SKM-1 treated with dmso at 0.1 percent for 144 hours (cell line): ENCODE measurements around the gene COG5.

Source experiments
- DNase-seq: peaks from one replicate; lab custom pipeline; 2025; ENCODE audit not compliant: unreplicated experiment; lab: John Stamatoyannopoulos, UW

The COG5 gene

DNA sequence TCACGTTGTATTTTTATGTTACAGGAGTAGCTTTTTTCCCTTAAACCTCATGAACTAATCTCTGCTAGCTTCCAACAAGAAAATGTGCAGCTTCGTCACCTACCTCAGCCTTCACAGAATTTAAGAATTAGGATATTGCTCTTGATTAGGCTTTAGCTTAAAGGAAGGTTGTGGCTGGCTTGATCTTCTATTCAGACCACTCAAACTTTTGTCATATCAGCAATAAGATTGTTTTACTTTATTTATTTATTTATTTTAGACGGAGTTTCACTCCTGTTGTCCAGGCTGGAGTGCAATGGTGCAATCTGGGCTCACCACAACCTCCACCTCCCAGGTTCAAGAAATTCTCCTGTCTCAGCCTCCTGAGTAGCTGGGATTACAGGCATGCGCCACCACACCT is 219.4 kb downstream of the COG5 start:
- no peak for DNase-seq

- DNase-seq: no peak
These were observed 225.6 kb downstream of the COG5 start for GRCh38 chr7:107338080-107338479.

DNA sequence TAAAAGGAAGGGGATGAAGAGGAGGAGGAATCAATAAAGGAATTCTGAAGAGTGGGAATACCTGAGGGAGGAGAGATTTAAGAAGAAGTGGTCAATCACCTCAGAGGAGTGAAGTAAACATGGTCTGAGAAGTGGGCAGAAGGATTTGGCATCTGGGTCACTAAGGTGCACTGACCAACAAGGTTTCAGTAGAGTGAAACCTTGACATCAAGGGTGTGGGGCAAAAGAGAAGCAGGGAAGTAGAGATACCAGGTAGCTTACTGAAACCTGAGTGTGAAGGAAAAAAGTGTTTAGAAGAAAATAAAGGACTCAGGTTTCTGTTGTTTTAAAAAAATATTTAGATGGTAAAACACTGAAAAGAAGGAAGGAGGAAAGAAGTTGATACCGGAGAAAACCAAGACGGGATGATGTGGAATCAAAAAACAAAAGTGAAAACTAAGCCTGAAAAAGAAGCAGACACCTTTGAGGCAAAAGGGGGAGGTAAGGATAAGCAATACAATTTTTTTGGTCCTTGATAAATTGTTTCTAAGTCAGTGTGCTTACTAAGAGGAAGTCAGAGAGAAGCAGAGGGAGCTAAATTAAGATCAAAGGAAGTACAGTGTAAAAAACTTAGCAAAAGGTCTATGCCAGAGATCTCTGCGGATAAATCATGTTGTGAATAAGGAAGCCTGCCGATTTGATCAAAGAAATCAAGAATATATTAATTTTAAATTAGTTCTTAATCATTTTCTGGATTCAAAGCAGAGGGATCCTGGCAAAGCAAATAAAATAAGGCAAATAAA is 231.0 kb downstream of the COG5 start:
- DNase-seq: peak; percentile 63

DNA sequence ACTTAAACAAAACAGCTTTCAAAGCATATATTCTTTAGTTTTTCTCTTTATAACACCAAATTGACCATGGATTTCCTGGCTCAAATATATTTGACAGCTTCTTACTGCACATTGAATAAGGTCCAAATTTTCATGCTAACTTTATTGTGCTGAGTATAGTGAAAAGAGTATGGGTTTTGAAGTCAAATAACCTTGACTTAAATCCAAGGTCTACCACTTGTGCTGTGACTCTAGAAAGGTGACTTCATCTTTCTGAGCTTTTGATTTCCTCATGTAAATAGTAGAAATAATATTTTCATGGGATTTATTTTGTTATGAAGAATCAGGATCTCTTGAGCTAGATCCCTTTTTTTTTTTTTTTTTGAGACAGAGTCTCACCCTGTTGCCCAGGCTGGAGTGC is 233.2 kb downstream of the COG5 start:
- DNase-seq: no peak

GRCh38 chr7:107327986-107328569 is 235.6 kb downstream of the COG5 start:
- no peak for DNase-seq

DNA sequence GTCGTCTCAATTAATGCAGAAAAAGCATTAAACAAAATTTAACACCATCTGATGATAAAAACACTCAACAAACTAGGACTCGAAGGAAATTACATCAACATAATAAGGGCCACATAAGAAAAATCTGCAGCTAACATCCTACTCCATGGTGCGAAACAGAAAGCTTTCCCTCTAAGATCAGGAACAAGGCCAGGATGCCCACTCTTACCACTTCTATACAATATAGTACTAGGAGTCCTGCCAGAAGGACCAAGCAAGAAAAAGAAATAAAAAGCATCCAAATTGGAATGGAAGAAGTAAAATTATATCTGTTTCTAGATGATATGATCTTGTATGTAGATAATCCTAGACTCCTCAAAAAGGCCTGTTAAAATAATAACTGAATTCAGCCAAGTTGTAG is 237.7 kb downstream of the COG5 start:
- no peak for DNase-seq

DNA sequence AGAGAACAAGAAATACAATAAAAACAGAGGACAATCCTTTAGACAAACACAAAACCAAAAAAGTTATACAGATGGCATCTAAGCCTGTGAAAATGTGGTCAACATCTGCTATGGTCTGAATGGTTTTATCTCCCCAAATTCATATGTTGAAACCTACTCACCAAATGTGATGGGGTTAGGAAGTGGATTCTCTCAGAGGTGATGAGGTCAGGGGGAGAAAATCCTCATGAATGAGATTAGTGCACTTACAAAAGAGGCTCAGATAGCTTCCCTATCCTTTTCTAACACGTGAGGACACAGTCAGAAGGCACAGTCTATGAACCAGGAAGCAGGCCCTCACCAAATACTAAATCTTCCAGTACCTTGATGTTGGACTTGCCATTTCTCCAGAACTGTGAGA is 241.7 kb downstream of the COG5 start:
- no peak for DNase-seq

DNA sequence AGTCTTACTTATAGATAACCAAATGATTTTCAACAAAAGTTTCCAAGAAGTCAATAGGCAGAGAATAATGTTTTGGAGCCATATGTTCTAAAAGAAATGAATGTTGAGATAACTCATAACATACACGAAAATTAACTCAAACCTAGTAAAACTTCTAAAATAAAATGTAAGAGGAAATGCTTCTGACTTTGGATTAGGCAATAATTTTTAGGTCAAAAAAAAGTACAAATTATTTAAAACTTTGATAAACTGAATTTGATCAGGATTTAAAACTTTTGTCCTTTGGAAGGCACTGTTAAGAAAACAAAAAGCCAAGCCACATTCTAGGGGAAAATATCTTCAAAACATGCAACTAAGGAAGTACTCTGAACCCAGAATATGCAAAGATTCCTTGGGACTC is 242.1 kb downstream of the COG5 start:
- DNase-seq: no peak

- no peak for DNase-seq
These were observed 243.9 kb downstream of the COG5 start for GRCh38 chr7:107319724-107320228.

DNA sequence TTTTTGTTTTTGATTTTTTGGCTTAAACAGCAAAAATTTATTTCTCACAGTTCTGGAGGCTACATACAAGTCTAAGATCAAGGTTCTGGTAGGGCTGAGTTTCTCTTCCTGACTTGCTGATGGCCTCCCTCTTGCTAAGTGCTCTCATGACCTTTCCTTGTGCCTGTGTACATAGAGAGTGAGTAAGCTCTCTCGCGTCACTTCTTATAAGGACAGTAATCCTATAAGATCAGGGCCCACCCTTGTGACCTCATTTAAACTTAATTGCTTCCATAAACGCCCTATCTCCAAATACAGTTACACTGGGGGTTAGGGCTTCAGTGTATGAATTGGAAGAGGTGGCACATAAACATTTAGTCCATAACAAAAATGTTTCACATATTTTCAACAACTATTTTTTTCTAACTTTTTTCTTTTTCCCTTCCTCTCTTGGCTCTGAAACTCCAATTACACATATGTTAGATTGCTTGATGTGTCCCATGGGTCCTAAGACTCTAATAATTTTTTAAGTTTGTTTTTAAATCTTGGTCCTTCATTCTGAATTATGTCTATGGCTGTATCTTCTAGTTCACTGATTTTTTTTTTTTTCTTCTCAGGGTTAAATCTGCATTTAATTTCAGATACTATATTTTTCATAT is 245.1 kb downstream of the COG5 start:
- no peak for DNase-seq

GRCh38 chr7:107315716-107316220 is 248.0 kb downstream of the COG5 start:
- DNase-seq: no peak

- DNase-seq: no peak
These were observed 250.4 kb downstream of the COG5 start for GRCh38 chr7:107313355-107313754.

DNA sequence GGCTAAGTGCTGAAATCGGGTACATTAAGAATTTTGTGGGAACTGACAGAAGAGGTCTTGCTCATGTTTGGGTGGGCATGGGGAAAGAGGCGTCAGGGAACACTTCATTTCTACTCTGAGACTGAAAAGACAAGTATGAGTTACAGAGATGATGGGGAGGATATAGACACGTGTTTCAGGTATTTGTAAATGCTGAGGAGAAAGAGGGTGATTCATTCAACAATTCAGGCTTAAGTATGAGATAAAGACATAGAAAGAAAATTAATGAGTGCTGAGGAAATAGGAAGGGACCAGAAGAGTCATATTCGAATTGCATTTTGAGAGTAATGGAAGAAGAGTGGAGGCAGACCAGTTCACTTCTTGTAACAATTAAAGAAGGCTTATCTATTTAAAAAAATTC is 251.3 kb downstream of the COG5 start:
- DNase-seq: no peak

DNA sequence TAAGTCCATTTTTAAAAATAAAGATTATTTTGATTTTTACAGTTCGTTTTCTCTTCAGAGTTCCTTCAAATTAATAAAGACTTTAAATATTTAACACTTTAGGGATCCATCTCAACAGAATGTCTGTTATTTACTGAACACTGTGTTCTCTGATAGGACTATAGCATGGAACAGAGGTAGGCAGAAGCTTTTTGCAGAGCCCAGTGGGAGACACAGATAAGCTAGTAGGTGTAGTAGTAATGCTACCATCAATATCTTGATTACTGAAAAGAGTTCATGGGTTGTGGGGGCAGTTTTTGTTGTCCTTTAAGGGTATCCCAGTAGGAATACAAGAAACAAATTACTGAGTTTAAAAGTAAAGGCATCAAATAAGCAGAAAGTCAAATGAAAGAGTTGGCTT is 254.4 kb downstream of the COG5 start:
- DNase-seq: no peak

GRCh38 chr7:107304636-107305035 is 259.1 kb downstream of the COG5 start:
- DNase-seq: no peak

DNA sequence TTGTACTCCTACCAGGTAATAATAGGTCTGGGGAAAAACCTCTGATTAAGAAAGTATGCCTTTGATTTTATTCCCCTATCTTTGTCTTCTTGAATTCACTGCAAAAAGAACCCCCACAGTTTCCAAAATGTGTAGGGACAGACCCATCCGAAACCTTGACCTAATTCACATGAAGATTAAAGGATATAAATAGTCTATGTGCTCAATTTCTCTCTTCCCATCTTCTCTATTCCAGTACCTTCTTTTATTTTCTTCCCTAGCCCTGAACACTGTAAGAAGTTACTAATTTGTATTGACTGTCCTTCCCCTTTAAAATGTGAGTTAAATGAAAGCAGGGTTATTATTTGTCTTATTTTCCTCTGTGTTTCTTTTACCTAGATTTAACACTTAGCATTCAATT is 259.7 kb downstream of the COG5 start:
- DNase-seq: no peak

DNA sequence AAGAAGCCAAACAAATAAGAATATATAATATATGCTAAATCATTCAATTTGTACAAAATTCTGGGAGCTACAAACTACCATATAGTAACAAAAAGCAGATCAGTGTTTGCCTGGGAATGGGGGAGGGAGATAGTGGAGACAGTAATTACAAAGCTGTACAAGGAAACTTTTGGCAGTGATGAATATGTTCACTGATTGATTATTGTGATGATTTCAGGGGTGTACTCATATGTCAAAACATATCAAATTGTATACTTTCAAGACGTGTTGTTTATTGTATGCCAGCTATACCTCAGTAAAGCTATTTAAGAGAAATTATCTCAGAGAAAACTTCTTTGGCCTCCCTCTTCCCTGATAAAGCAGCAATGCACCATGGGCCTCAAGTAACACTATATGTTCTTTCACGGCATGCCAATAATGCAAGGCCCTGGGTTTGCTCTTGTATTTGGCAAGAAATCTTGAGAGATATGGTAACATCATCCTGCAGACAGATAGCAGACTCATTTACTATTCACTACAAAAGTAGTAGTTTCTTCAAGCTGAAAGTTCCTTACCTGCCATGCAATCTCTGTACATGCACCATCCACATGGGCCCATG is 261.4 kb downstream of the COG5 start:
- no peak for DNase-seq

DNA sequence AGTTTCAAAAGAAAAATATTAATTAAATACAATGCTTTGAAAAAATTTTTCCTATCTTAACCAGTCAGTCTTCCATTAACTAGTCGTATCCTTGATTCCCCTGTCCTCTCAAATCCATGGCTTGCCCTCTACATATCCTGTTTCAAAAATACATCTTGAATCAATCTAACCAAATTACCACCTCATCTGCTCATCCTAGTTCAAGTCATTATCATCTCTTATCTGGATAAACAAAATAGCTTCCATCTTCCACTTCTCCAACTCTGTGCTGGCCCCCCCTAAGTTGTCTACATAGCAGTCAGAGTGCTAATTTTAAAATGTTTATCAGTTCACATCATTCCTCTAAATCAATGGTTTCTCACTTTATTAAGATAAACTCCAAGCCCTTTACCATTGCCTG is 269.5 kb downstream of the COG5 start:
- DNase-seq: no peak

DNA sequence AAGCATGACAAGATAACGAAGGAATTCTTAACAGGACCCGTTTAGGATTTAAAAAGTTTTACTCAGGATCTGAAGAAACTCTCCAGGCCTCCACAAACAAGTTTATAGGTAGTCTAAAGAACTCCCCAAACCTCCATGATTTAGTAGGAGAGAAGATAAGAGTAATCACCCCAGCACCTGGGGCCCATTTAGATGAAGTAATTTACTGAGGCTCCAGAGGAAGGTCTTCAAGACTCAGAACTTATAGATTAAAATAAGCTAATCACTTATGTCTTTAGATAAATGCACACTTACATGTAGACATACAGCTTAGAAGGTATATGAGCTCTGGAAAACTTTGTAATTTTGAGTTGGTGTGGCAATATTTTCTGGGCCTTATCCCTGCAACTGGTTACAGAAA is 271.1 kb downstream of the COG5 start:
- DNase-seq: no peak

DNA sequence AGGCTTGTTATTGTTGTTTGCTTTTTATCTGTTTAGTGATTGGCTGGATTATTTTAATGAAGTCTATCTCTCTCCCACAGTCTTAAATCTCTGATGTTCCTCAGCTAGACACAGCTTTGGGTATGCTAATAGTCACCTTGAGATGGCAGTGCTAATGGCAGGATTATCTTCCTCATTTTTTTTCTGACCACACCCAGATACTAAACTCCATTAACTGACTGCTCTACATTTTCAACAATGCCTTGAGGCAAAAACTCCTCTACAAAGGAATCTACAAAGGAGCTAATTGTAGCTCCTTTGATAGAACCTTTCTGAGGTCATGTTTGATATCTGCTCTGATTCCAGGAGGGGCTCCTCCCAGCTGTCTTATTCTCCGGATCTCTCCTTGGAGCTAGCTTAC is 272.3 kb downstream of the COG5 start:
- DNase-seq: no peak

- DNase-seq: no peak
These were observed 276.7 kb downstream of the COG5 start for GRCh38 chr7:107286751-107287621.
